NCI-H1092 (cell line): ENCODE data around the gene CTBP2.
"Not testable (repeated sequence)": the region's sequence is repeated elsewhere in the genome, so short reads cannot be mapped to it uniquely, and the experiment has no call there.

Experiments used
- DNase-seq: peaks from one replicate; lab custom pipeline; 2025; lab: John Stamatoyannopoulos, UW

Gene CTBP2

GRCh38 chr10:125186431-125187170 lies 26.2 kb upstream of the CTBP2 start:
- no peak for DNase-seq

- DNase-seq = not testable (repeated sequence)
Observed at GRCh38 chr10:125179107-125179506, 18.7 kb upstream of the CTBP2 start.

GRCh38 chr10:125177641-125178640 lies 17.6 kb upstream of the CTBP2 start:
- DNase-seq = no peak

- DNase-seq = no peak
Observed at GRCh38 chr10:125175807-125176206, 15.4 kb upstream of the CTBP2 start.

GRCh38 chr10:125174360-125174759 lies 14.0 kb upstream of the CTBP2 start:
- no peak for DNase-seq

- DNase-seq = no peak
Observed at GRCh38 chr10:125172694-125173093, 12.3 kb upstream of the CTBP2 start.

- DNase-seq = no peak
Observed at GRCh38 chr10:125171402-125172306, 11.3 kb upstream of the CTBP2 start.

GRCh38 chr10:125169915-125170314 lies 9.6 kb upstream of the CTBP2 start:
- no peak for DNase-seq

GRCh38 chr10:125169279-125169678 lies 8.9 kb upstream of the CTBP2 start:
- no peak for DNase-seq

- DNase-seq = no peak
Observed at GRCh38 chr10:125166658-125167057, 6.3 kb upstream of the CTBP2 start.

- DNase-seq = no peak
Observed at GRCh38 chr10:125165584-125166573, 5.5 kb upstream of the CTBP2 start.

GRCh38 chr10:125164421-125164820 lies 4.1 kb upstream of the CTBP2 start:
- no peak for DNase-seq

GRCh38 chr10:125163803-125164202 lies 3.4 kb upstream of the CTBP2 start:
- DNase-seq = no peak

GRCh38 chr10:125163312-125163711 lies 2.9 kb upstream of the CTBP2 start:
- not testable (repeated sequence) for DNase-seq

GRCh38 chr10:125162120-125162931 lies 2.0 kb upstream of the CTBP2 start:
- DNase-seq = no peak

- DNase-seq = no peak
Observed at GRCh38 chr10:125161707-125162119, 1.4 kb upstream of the CTBP2 start.

- peak; percentile 64 for DNase-seq
Observed at GRCh38 chr10:125160856-125161706, 718 bp upstream of the CTBP2 start.

GRCh38 chr10:125159486-125159931 lies 854 bp downstream of the CTBP2 start:
- DNase-seq = no peak
